Stimulated activated CD4-positive, alpha-beta T cell treated with anti-CD3 and anti-CD28 coated beads, TNF-alpha, amount 100 ng/mL, for 48 hours (primary cell): ENCODE measurements around the gene OR5M3.

ENCODE experiments used
- DNase-seq, 3 donors: peaks; one replicate each; pipeline ENCODE4 v3.0.0-alpha.2; 2020; ENCODE audit warnings: low read depth in 3 of 3

Gene OR5M3

GRCh38 chr11:56473252-56473651 lies at the start of gene OR5M3:
TSS of gene OR5M3 (minus strand) at chr11:56473352. CDS start at chr11:56470497, 2,855 bp downstream.
- DNase-seq = no peak

DNA sequence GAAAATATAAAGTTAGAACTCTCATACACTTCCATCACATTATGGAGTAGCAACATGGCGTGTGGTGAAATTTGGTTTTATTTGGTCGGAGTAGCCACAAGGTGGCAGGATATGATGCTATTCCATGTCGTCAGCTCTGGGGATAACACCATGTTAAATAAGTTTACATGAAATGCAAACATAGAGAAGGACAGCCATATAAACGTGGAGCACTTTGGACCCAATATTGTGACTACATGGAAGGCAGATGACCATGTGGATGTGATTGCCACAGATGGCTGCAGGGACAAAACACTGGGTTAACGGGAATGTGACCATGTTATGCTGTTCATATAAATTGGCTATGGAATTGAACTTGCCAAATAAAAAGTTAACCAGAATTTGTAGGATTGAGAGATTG lies 48.9 kb upstream of the OR5M3 start:
- no peak for DNase-seq

DNA sequence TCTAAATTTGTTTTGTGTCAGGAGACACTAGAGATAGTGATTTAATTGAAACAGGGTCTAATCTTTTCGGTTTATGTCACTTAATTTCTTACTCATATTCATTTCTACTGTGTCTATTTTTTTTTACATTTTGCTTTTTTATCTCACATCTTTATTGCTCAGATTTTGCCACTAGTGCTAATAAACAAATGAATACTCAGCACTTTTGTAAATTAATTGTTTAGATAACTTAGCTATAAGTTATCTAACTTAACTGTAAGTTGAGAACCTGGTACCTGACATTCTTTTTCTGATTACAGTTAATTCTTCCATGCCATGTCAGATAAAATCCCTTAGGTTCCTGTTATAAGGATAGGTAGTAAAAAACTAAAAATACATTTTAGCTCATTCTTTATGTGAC lies 40.1 kb upstream of the OR5M3 start:
- no peak for DNase-seq

- DNase-seq = no peak
These were observed 36.3 kb upstream of the OR5M3 start for GRCh38 chr11:56509439-56509838.

DNA sequence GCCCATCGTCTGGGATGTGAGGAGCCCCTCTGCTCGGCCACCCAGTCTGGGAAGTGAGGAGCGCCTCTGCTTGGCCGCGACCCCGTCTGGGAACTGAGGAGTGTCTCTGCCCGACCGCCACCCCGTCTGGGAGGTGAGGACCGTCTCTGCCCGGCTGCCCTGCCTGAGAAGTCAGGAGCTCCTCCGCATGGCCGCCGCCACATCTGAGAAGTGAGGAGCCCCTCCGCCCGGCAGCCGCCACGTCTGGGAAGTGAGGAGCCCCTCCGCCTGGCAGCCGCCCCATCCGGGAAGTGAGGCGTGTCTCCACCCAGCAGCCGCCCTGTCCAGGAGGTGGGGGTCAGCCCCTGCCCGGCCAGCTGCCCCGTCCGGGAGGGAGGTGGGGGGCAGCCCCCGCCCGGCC lies 23.9 kb upstream of the OR5M3 start:
- DNase-seq = no peak

DNA sequence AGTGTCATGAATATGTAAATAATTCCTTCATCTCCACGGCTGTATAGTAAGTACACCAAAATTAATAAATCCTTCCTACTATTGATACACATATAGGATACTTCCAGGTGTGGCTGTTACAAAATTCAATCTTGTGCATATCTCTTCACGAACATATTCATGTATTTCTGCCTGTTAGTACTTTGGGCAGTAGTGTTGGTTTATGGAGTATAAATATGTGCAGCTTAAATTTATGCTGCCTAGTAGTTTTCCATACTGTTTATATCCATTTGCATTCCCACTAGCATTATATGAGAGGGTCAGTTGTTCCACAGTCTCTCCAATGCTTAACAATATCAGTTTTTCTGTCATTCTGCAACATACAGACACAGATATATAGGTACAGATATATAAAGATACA lies 22.0 kb upstream of the OR5M3 start:
- DNase-seq = no peak

DNA sequence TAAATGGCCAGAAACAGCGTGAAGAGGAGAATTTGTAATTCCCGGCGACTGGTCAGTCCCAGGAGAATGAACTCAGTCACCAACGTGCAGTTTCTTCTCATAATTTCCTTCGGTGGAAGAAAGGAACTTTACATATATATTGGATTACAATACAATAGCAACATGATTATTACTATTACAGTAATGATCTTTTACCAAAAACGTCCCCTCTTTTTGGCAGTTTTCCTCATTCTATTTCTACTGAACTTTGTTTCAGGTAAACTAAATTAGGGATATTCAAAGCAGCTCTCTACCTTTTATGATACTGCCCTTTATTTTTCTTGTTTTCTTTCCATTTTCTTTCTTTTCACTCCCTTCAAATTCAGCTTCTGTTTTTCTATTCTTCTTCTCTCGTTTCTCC lies 18.1 kb upstream of the OR5M3 start, which contains the start of gene OR5M8:
Gene OR5M8 (minus strand): TSS at position 101 of the 400 bp plus-strand sequence. CDS start 0 bp downstream, at position 101.
- DNase-seq = no peak

GRCh38 chr11:56486801-56487200 lies 13.6 kb upstream of the OR5M3 start:
- no peak for DNase-seq

GRCh38 chr11:56474729-56475235 lies 1.6 kb upstream of the OR5M3 start:
- DNase-seq = no peak

- DNase-seq = no peak
These were observed 16.1 kb downstream of the OR5M3 start for GRCh38 chr11:56457076-56457475.

GRCh38 chr11:56453521-56453920 lies 19.6 kb downstream of the OR5M3 start:
- DNase-seq = no peak
